H1 (cell line): Measurements from ENCODE around the gene CEP57L1. TPM values are rescaled to one million over a fixed set of nuclear protein-coding genes. Genes with fewer than 3 reads are reported as not detected.

Source experiments
- CTCF ChIA-PET: fragments of 300-600 bp; sonication (Branson Sonifier 250); formaldehyde crosslinking; loops from one replicate; lab custom pipeline; 2021; ENCODE audit not compliant: partially characterized antibody; lab: Charles Lee
- POLR2A ChIA-PET: fragments of 300-600 bp; sonication (Branson Sonifier 250); formaldehyde crosslinking; loops from one replicate; lab custom pipeline; 2021; ENCODE audit warnings: inconsistent platforms; ENCODE audit not compliant: partially characterized antibody; lab: Charles Lee
- DNase-seq, 2 experiments: peaks; one replicate each; pipeline versions ENCODE4 v3.0.0 to v3.0.0-alpha.2; 2010 to 2022; ENCODE audit warnings: low spot score in 2 of 2, low read depth in 1 of 2, mixed read lengths in 1 of 2
- FAIRE-seq: peaks from 2 replicates; lab custom pipeline; 2011; peaks lifted over from hg19 to GRCh38; lab: Jason Lieb, UNC
- H2AFZ ChIP-seq: 2 replicates; pipeline ENCODE4 v1.8.1; 2012; ENCODE audit warnings: low read length, inconsistent platforms
- H2AK5ac ChIP-seq: 2 replicates; pipeline ENCODE4 v1.6.1; 2013; ENCODE audit warnings: low read depth, low read length
- H2BK120ac ChIP-seq: replicated peaks from 2 replicates; pipeline ENCODE3; 2013; ENCODE audit warnings: low read depth, low read length, inconsistent platforms
- H2BK12ac ChIP-seq: 2 replicates; pipeline ENCODE4 v1.6.1; 2013; ENCODE audit warnings: low read depth, low read length
- H2BK15ac ChIP-seq: 2 replicates; pipeline ENCODE4 v1.6.1; 2013; ENCODE audit warnings: low read length
- H2BK20ac ChIP-seq: 2 replicates; pipeline ENCODE4 v1.6.1; 2013; ENCODE audit warnings: low read length
- H2BK5ac ChIP-seq: 2 replicates; pipeline ENCODE4 v1.6.1; 2013; ENCODE audit warnings: low read depth, low read length
- H3K14ac ChIP-seq: 2 replicates; pipeline ENCODE4 v1.6.1; 2013; ENCODE audit warnings: inconsistent platforms; ENCODE audit not compliant: insufficient read length
- H3K18ac ChIP-seq: 2 replicates; pipeline ENCODE4 v1.6.1; 2013; ENCODE audit warnings: low read length; ENCODE audit errors: extremely low read depth
- H3K23ac ChIP-seq: 2 replicates; pipeline ENCODE4 v1.6.1; 2013; ENCODE audit warnings: inconsistent platforms; ENCODE audit not compliant: insufficient read length
- H3K23me2 ChIP-seq: 2 replicates; pipeline ENCODE4 v1.6.1; 2013; ENCODE audit warnings: low read depth, low read length
- H3K27ac ChIP-seq: 2 replicates; pipeline ENCODE4 v1.6.1; 2011; ENCODE audit warnings: low read depth, low read length, inconsistent platforms
- H3K27me3 ChIP-seq, 4 experiments: replicated peaks in 1 of 4; 1 replicate in 1 of 4; 2 replicates in 3 of 4; pipeline versions ENCODE4 v1.6.1 to v1.8.1; 2011 to 2013; ENCODE audit warnings: low read length in 3 of 4, mild to moderate bottlenecking in 3 of 4, inconsistent platforms in 2 of 4, mixed read lengths in 2 of 4, moderate library complexity in 1 of 4; ENCODE audit not compliant: control insufficient read depth in 3 of 4, insufficient read depth in 3 of 4; ENCODE audit errors: extremely low read depth in 1 of 4
- H3K36me3 ChIP-seq, 4 experiments: 2 replicates each; pipeline versions ENCODE4 v1.6.1 to v1.8.1; 2011 to 2013; ENCODE audit warnings: mild to moderate bottlenecking in 4 of 4, low read length in 3 of 4, moderate library complexity in 2 of 4, control low read depth in 1 of 4, inconsistent platforms in 1 of 4; ENCODE audit not compliant: insufficient read depth in 4 of 4, control insufficient read depth in 2 of 4
- H3K4ac ChIP-seq: replicated peaks from 2 replicates; pipeline ENCODE3; 2013; ENCODE audit warnings: low read length, low read depth, mixed read lengths, inconsistent platforms; ENCODE audit not compliant: insufficient read length
- H3K4me1 ChIP-seq, 4 experiments: replicated peaks in 1 of 4; 1 replicate in 1 of 4; 2 replicates in 3 of 4; pipeline versions ENCODE4 v1.6.1 to v1.8.1; 2011 to 2013; ENCODE audit warnings: low read length in 3 of 4, inconsistent platforms in 2 of 4, mixed read lengths in 1 of 4; ENCODE audit not compliant: insufficient read depth in 4 of 4, control insufficient read depth in 3 of 4
- H3K4me2 ChIP-seq, 2 experiments: 2 replicates each; pipeline versions ENCODE4 v1.6.1 to v1.8.1; 2011 to 2013; ENCODE audit warnings: low read depth in 2 of 2, low read length in 2 of 2, control low read depth in 1 of 2, inconsistent platforms in 1 of 2, mild to moderate bottlenecking in 1 of 2; ENCODE audit not compliant: insufficient read depth in 1 of 2
- H3K4me3 ChIP-seq, 4 experiments: fragments of 200-600, 300-600 bp in 1 of 4; sonication (generic), shearing (Covaris generic), sonication (Bioruptor Twin) in 1 of 4; 2 replicates each; pipeline versions ENCODE4 v1.5.1 to v1.8.1; 2011 to 2016; ENCODE audit warnings: low read length in 4 of 4, low read depth in 3 of 4, control low read depth in 2 of 4, inconsistent platforms in 2 of 4, mild to moderate bottlenecking in 2 of 4, mixed read lengths in 1 of 4, moderate library complexity in 1 of 4; ENCODE audit not compliant: insufficient read depth in 2 of 4; ENCODE audit errors: extremely low read depth in 1 of 4
- H3K56ac ChIP-seq: replicated peaks from 2 replicates; pipeline ENCODE3; 2013; ENCODE audit warnings: low read depth, mild to moderate bottlenecking, mixed read lengths, low read length, inconsistent platforms; ENCODE audit not compliant: insufficient read length
- H3K79me1 ChIP-seq: 2 replicates; pipeline ENCODE4 v1.6.1; 2013; ENCODE audit warnings: low read depth, low read length, control low read depth
- H3K79me2 ChIP-seq, 2 experiments: 2 replicates each; pipeline versions ENCODE4 v1.6.1 to v1.8.1; 2012 to 2013; ENCODE audit warnings: low read length in 2 of 2, mild to moderate bottlenecking in 2 of 2, inconsistent platforms in 1 of 2; ENCODE audit not compliant: insufficient read depth in 2 of 2, control insufficient read depth in 1 of 2
- H3K9ac ChIP-seq, 4 experiments: replicated peaks in 1 of 4; 1 replicate in 1 of 4; 2 replicates in 3 of 4; pipeline versions ENCODE4 v1.6.1 to v1.8.1; 2011 to 2013; ENCODE audit warnings: low read depth in 3 of 4, low read length in 3 of 4, control low read depth in 2 of 4, mild to moderate bottlenecking in 2 of 4, moderate library complexity in 2 of 4, inconsistent platforms in 1 of 4; ENCODE audit errors: extremely low read depth in 1 of 4
- H3K9me3 ChIP-seq, 2 experiments: 2 replicates each; pipeline versions ENCODE4 v1.6.1 to v1.8.1; 2012 to 2013; ENCODE audit warnings: mild to moderate bottlenecking in 2 of 2, moderate library complexity in 2 of 2, control low read depth in 1 of 2, inconsistent platforms in 1 of 2, low read depth in 1 of 2, low read length in 1 of 2, mixed read lengths in 1 of 2; ENCODE audit not compliant: insufficient read depth in 2 of 2
- H4K20me1 ChIP-seq, 2 experiments: replicated peaks in 1 of 2; 2 replicates each; pipeline versions ENCODE3 to v1.8.1; 2011 to 2013; ENCODE audit warnings: inconsistent platforms in 2 of 2, low read length in 2 of 2, mild to moderate bottlenecking in 1 of 2; ENCODE audit not compliant: insufficient read depth in 2 of 2, control insufficient read depth in 1 of 2
- H4K5ac ChIP-seq: 2 replicates; pipeline ENCODE4 v1.6.1; 2013; ENCODE audit warnings: low read length, low read depth, mixed read lengths, inconsistent platforms; ENCODE audit not compliant: insufficient read length
- H4K8ac ChIP-seq: 2 replicates; pipeline ENCODE4 v1.8.0; 2013; ENCODE audit warnings: mild to moderate bottlenecking, moderate library complexity, low read length, inconsistent platforms; ENCODE audit not compliant: insufficient read depth; ENCODE audit errors: extremely low read depth
- H4K91ac ChIP-seq: replicated peaks from 2 replicates; pipeline ENCODE3; 2013; ENCODE audit warnings: low read length, mixed read lengths, inconsistent platforms; ENCODE audit not compliant: insufficient read length
- ATF3 ChIP-seq: IDR thresholded peaks from 2 replicates; pipeline ENCODE4 v1.6.1; 2011; ENCODE audit warnings: low read depth, mild to moderate bottlenecking, low read length; ENCODE audit not compliant: insufficient read depth
- E2F6 ChIP-seq: IDR thresholded peaks from 2 replicates; pipeline ENCODE4 v1.6.1; 2012; ENCODE audit warnings: inconsistent platforms
- HDAC2 ChIP-seq, 2 experiments: fragments of 300-600 bp in 1 of 2; sonication (generic) in 1 of 2; IDR thresholded peaks; 2 replicates each; pipeline ENCODE4 v1.6.1; 2011 to 2012; ENCODE audit warnings: low read depth in 2 of 2, low read length in 2 of 2, mild to moderate bottlenecking in 2 of 2, moderate library complexity in 2 of 2, borderline replicate concordance in 1 of 2, inconsistent platforms in 1 of 2
- POLR2A ChIP-seq, 2 experiments: IDR thresholded peaks; 1 replicate in 1 of 2; 2 replicates in 1 of 2; pipeline ENCODE4 v1.6.1; 2011; ENCODE audit warnings: low read depth in 2 of 2, low read length in 2 of 2, mild to moderate bottlenecking in 2 of 2; ENCODE audit errors: control extremely low read depth in 1 of 2
- POLR2AphosphoS5 ChIP-seq: IDR thresholded peaks from 2 replicates; pipeline ENCODE4 v1.6.1; 2011; ENCODE audit warnings: low read depth, low read length
- RNF2 ChIP-seq: fragments of 200-900, 300-1000 bp; sonication (generic); IDR thresholded peaks from 2 replicates; pipeline ENCODE4 v1.7.1; 2016; ENCODE audit warnings: borderline replicate concordance, low read depth, mild to moderate bottlenecking, antibody characterized with exemption, low read length; ENCODE audit not compliant: poor library complexity, severe bottlenecking; ENCODE audit errors: missing control alignments
- SAP30 ChIP-seq: fragments of 300-600 bp; sonication (generic); IDR thresholded peaks from 2 replicates; pipeline ENCODE4 v1.7.1; 2012; ENCODE audit warnings: low read length, moderate library complexity, mild to moderate bottlenecking, inconsistent platforms; ENCODE audit not compliant: insufficient read depth, insufficient replicate concordance
- SIRT6 ChIP-seq: IDR thresholded peaks from one replicate; pipeline ENCODE4 v1.7.1; 2012; ENCODE audit warnings: low read length, inconsistent platforms
- SRF ChIP-seq: IDR thresholded peaks from 2 replicates; pipeline ENCODE4 v1.6.1; 2011; ENCODE audit warnings: mild to moderate bottlenecking, low read depth, low read length, moderate library complexity
- TAF7 ChIP-seq: optimal IDR thresholded peaks from 2 replicates; pipeline ENCODE3; 2011; ENCODE audit warnings: low read depth, mild to moderate bottlenecking, inconsistent platforms, low read length, moderate library complexity, borderline replicate concordance
- polyA plus RNA-seq, 7 experiments: library from polyadenylated mRNA; depleted of rRNA in 3 of 7; stranded (reverse) in 5 of 7; unstranded in 2 of 7; fragments of >200 nt in 5 of 7; fragments of 200-250 nt in 2 of 7; gene quantifications; 1 replicate in 5 of 7; 2 replicates in 1 of 7; 4 replicates in 1 of 7; pipeline versions ENCODE4 v1.2.1 to v1.2.3, GENCODE V29; 2011 to 2013; ENCODE audit warnings: missing spikeins in 2 of 7, mixed read lengths in 2 of 7
- total RNA-seq: library from RNA; stranded (reverse); fragmentation: NEBNext Ultra II Directional; extraction: Animal tissue kit (Norgen Biotek cat#: 25700); gene quantifications from 2 replicates; pipeline ENCODE4 v1.2.1, GENCODE V29; 2021
- TF ChIP-seq, protein P1 (sequence below), 3 experiments: IDR thresholded peaks; 1 replicate in 2 of 3; 2 replicates in 1 of 3; pipeline versions ENCODE4 v1.5.1 to v1.6.1; 2011; ENCODE audit warnings: low read length in 3 of 3, mild to moderate bottlenecking in 3 of 3, inconsistent platforms in 2 of 3, low read depth in 1 of 3, moderate library complexity in 1 of 3; ENCODE audit not compliant: insufficient read depth in 1 of 3; ENCODE audit errors: control extremely low read depth in 1 of 3

CEP57L1 gene
- total and polyA plus RNA-seq, 2 of the 8 experiments (the other 6 are each of a cell fraction or from before 2014, with no cell fraction given) = 3.6 to 11.5 TPM

- Histone ChIP-seq H4K8ac (no peak overlapping the region), H3K27ac (no peak overlapping the region), H3K4me1 (no peaks in the 10 kb centered on the region), H3K56ac (no peak overlapping the region), H3K18ac (no peak overlapping the region), H3K23ac (no peak overlapping the region), H2AFZ (no peak overlapping the region), H3K9ac (no peak overlapping the region), H2BK5ac (no peak overlapping the region), H3K27me3 (no peaks in the 10 kb centered on the region), H2BK12ac (no peak overlapping the region), H3K9me3 (no peaks in the 10 kb centered on the region), H2BK20ac (no peak overlapping the region), H3K14ac (no peak overlapping the region), H4K91ac (no peak overlapping the region), H3K4ac (no peak overlapping the region), H3K23me2 (no peaks in the 10 kb centered on the region), H3K4me2 (no peak overlapping the region), H4K20me1 (no peaks in the 10 kb centered on the region), H3K79me2 (no peaks in the 10 kb centered on the region), H2BK120ac (no peak overlapping the region), H3K4me3 (no peak overlapping the region), H3K79me1 (no peaks in the 10 kb centered on the region), H4K5ac (no peak overlapping the region), H3K36me3 (no peaks in the 10 kb centered on the region), H2BK15ac (no peak overlapping the region), H2AK5ac (no peak overlapping the region)
- TF ChIP-seq TAF7 (no peak), E2F6 (no peak), POLR2AphosphoS5 (no peak), SIRT6 (no peak), POLR2A (IDR thresholded peaks at IDR 0.05; ENCODE audit: control extremely low read depth in 1 of 2, low read depth in 2 of 2, low read length in 2 of 2) (no peak), HDAC2 (IDR thresholded peaks at IDR 0.05; ENCODE audit: borderline replicate concordance in 1 of 2, low read depth in 2 of 2, low read length in 2 of 2) (no peak), ATF3 (no peak), SRF (no peak), SAP30 (no peak), RNF2 (no peak)
- TF ChIP-seq, protein P1, sequence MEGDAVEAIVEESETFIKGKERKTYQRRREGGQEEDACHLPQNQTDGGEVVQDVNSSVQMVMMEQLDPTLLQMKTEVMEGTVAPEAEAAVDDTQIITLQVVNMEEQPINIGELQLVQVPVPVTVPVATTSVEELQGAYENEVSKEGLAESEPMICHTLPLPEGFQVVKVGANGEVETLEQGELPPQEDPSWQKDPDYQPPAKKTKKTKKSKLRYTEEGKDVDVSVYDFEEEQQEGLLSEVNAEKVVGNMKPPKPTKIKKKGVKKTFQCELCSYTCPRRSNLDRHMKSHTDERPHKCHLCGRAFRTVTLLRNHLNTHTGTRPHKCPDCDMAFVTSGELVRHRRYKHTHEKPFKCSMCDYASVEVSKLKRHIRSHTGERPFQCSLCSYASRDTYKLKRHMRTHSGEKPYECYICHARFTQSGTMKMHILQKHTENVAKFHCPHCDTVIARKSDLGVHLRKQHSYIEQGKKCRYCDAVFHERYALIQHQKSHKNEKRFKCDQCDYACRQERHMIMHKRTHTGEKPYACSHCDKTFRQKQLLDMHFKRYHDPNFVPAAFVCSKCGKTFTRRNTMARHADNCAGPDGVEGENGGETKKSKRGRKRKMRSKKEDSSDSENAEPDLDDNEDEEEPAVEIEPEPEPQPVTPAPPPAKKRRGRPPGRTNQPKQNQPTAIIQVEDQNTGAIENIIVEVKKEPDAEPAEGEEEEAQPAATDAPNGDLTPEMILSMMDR (IDR thresholded peaks at IDR 0.05; ENCODE audit: control extremely low read depth in 1 of 3, insufficient read depth in 1 of 3, low read depth in 1 of 3, low read length in 3 of 3) = no peak
- no peak for FAIRE-seq
- ChIA-PET POLR2A (no interaction called here), CTCF (interaction anchor here (0.6 kb wide), 1 partner anchor 319 kb away, joined by 3 read pairs; no protein-coding TSS in a partner anchor)
- no peak for DNase-seq
Observed at GRCh38 chr6:109103942-109104341, 8.6 kb downstream of the CEP57L1 start.
